Mammary epithelial cell (primary cell): ENCODE data around the gene VSTM1.

Experiments used
- EZH2 ChIP-seq: IDR thresholded peaks from 2 replicates; pipeline ENCODE4 v1.6.1; 2012; ENCODE audit warnings: low read length, inconsistent platforms, borderline replicate concordance
- TF ChIP-seq, protein P1 (sequence below), 2 donors: IDR thresholded peaks in 1 of 2; conservative IDR thresholded peaks in 1 of 2; 2 replicates each; pipeline ENCODE4 v1.5.1; 2011 to 2012; ENCODE audit warnings: inconsistent platforms in 2 of 2, low read length in 2 of 2, mild to moderate bottlenecking in 2 of 2, control low read depth in 1 of 2, low read depth in 1 of 2; ENCODE audit not compliant: insufficient read depth in 1 of 2; ENCODE audit errors: extremely low read depth in 1 of 2

DNA sequence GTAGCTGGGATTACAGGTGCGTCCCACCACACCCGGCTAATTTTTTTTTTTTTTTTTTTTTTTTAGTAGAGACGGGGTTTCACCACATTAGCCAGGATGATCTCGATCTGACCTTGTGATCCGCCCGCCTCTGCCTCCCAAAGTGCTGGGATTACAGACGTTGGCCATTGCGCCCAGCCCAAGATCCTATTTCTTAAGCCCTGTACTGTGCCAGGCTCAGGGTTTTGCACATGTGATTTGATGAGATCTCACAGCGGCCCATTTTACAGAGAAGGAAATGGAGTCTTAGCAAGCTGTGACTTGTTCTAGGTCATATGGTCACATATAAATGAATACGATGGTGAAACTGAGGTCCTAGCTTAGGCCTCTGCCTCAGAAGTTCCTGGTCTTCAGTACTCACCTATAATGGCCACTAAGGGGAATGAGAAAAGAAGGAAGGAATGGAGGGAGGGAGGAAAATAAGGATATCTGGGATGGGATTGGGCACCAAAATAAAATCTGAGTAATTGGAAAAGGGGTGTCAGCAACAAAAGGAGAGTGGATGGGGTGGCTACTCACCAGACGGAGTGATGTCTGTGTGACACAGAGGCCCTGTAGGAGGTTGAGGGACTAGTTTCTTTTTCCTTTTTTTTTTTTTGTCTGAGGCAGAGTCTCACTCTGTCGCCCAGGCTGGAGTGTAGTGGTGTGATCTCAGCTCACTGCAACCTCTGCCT, 35.6 kb upstream of the VSTM1 start:
- TF ChIP-seq, protein P1, sequence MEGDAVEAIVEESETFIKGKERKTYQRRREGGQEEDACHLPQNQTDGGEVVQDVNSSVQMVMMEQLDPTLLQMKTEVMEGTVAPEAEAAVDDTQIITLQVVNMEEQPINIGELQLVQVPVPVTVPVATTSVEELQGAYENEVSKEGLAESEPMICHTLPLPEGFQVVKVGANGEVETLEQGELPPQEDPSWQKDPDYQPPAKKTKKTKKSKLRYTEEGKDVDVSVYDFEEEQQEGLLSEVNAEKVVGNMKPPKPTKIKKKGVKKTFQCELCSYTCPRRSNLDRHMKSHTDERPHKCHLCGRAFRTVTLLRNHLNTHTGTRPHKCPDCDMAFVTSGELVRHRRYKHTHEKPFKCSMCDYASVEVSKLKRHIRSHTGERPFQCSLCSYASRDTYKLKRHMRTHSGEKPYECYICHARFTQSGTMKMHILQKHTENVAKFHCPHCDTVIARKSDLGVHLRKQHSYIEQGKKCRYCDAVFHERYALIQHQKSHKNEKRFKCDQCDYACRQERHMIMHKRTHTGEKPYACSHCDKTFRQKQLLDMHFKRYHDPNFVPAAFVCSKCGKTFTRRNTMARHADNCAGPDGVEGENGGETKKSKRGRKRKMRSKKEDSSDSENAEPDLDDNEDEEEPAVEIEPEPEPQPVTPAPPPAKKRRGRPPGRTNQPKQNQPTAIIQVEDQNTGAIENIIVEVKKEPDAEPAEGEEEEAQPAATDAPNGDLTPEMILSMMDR (conservative IDR thresholded peaks at IDR 0.05 in 1 of 2, IDR thresholded peaks at IDR 0.05 in 1 of 2; ENCODE audit: extremely low read depth in 1 of 2, insufficient read depth in 1 of 2, low read depth in 1 of 2, low read length in 2 of 2): no peak
- TF ChIP-seq EZH2: no peak
